HG03354 (cell line): Measurements from ENCODE around the gene TJP3.
"Not testable (repeated sequence)": the region's sequence is repeated elsewhere in the genome, so short reads cannot be mapped to it uniquely, and the experiment has no call there.

Experiments
- ATAC-seq: cut with Tn5 transposase; IDR thresholded peaks from one replicate; pipeline ENCODE4 v1.9.1; 2021; ENCODE audit warnings: mild to moderate bottlenecking; ENCODE audit not compliant: unreplicated experiment, poor library complexity, severe bottlenecking

TJP3 gene

GRCh38 chr19:3733549-3734309 is 25.5 kb downstream of the TJP3 start:
- no peak for ATAC-seq

DNA sequence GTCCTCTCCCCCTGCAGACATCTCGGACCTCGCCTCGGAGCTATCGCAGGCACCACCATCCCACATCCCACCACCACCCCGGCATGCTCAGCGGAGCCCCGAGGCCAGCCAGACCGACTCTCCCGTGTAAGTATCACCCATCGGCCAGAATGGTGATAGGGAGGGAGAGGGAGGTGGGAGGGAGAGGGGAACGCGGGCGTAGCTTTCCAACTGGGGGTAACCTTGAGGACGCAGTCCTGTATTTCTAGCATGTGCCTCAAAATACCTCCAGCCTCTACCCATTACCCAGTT is 26.1 kb downstream of the TJP3 start:
- ATAC-seq: no peak

GRCh38 chr19:3736106-3736724 is 28.0 kb downstream of the TJP3 start:
- no peak for ATAC-seq

DNA sequence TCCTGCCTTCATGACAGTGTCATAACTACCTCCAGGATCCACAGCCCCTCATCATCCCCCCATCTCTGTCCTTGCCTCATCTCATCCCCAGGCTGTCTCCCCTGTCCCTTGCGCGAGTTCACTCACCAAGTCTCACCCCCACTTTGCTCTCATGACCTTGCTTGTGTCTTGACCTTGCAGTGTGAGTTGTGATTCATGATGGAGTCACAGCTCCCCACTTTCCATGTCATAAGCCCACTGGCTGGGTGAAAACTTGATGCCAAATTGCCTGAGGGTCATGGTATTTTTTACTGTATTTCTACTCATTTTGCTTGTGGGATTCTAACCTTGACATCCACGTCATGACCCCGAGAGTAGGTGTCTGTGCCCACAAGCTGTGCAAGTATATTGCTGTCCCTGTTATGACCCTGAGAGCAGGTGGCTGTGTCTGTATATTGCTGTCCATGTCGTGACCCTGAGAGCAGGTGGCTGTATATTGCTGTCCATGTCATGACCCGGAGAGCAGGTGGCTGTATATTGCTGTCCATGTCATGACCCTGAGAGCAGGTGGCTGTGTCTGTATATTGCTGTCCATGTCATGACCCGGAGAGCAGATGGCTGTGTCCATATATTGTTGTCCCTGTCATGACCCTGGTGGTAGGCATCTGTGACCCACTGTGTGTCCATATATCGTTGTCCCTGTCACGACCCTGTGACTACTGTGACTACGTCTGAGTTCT is 29.5 kb downstream of the TJP3 start:
- no peak for ATAC-seq

DNA sequence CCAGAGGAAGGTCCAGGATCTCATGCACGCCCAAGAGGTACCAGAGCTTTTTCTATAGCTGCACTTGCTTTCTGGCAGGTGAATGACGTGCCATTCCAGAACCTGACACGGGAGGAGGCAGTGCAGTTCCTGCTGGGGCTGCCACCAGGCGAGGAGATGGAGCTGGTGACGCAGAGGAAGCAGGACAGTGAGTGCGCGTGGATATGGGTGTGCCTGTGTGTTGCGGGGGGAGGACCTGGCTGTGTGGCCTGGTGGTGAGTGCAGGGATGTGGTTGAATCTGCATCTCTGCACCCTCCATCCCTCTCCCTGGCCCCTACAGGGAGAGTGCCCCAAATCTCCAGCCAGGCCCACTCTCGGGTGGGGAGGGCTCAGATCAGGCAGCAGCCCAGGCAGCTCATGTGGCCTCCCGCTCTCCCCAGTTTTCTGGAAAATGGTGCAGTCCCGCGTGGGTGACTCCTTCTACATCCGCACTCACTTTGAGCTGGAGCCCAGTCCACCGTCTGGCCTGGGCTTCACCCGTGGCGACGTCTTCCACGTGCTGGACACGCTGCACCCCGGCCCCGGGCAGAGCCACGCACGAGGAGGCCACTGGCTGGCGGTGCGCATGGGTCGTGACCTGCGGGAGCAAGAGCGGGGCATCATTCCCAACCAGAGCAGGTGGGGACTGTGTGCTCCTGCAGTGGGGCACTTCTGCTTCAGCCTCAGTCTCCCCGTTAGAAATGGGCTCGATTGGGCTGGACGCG is 30.5 kb downstream of the TJP3 start:
- no peak for ATAC-seq

- no peak for ATAC-seq
Measured at GRCh38 chr19:3740431-3740830, 32.2 kb downstream of the TJP3 start.

DNA sequence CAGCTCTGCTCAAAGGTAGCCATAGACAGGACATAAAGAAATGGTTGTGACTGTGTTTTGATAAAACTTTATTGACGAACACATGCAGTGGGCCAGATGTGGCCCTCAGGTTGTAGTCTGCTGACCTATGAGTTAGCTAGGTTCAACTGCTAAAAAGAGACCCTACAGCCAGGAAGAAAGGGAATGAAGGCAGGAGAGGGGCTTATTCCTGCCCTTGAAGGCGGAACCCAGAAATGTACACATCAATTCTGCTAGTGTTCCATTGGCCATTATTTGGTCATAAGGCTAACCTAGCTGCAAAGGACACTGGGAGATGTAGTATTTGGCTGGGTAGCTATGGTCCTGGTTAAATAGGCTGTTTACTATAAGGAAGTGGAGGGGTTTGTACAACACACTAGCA is 35.3 kb downstream of the TJP3 start:
- ATAC-seq: no peak

DNA sequence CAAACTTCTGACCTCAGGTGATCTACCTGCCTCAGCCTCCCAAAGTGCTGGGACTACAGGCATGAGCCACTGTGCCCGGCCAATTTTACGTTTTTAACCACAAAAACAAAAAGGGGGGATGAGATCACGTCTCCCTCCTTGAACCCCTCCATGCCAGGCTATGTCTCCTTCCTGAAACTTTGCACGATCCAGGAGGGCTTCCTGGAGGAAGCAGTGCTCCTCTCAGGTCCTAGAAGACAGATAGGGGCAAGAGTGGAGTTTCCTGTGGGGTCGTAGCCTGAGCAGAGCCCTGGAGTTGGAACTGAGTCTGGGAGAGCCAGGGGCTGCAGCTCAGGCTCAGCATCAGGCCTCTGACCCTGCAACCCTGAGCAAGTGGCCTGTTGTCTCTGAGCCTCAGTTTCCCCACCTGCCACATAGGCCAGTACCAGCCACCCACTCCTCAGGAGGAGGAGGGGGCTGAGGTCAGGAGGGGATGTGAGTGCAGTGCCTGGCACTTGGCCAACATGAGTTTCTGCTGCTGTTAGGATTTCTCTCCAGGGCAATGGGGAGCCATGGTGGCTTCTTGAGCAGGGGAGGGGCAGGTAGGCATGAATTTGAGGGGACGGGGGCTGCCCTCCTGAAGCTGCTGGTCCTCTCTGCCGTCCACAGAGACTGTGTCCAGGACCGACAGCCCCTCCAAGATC is 37.3 kb downstream of the TJP3 start:
- ATAC-seq: no peak

DNA sequence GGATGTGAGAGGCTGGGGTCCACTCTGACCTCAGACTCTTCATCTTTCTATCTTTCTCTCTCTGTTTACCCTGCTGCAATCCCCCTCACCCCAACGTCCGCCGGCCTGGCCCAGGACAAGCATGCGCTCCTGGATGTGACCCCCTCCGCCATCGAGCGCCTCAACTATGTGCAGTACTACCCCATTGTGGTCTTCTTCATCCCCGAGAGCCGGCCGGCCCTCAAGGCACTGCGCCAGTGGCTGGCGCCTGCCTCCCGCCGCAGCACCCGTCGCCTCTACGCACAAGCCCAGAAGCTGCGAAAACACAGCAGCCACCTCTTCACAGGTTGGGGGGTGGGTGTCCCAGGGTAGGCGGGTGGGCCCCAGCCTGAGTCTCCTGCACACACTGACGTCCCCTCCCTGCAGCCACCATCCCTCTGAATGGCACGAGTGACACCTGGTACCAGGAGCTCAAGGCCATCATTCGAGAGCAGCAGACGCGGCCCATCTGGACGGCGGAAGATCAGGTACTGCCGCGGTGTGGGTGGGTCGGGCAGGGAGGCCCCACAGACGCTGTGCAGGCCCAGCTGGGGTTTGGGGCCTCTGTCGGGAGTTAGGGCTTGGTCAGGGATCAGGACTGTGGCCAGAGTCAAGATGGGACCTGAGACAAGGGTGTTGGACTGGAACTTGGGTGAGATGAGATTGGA is 38.3 kb downstream of the TJP3 start:
- ATAC-seq: no peak

DNA sequence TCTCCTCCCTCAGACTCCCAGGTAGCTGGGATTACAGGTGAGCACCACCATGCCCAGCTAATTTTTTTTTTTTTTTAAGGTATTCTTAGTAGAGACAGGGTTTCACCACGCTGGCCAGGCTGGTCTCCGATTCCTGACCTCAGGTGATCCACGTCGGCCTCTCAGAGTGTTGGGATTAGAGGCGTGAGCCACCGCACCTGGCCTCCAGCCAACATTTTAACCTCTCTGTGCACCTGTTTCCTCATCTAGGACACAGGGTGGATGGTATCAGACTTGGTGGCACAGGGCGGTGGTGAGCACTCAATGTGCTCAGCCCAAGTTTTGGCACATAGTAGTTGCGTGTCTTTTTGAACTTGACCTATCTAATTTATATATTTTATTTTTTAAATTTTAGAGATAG is 40.8 kb downstream of the TJP3 start:
- ATAC-seq: no peak

- ATAC-seq: no peak
Measured at GRCh38 chr19:3750211-3750610, 42.0 kb downstream of the TJP3 start.

DNA sequence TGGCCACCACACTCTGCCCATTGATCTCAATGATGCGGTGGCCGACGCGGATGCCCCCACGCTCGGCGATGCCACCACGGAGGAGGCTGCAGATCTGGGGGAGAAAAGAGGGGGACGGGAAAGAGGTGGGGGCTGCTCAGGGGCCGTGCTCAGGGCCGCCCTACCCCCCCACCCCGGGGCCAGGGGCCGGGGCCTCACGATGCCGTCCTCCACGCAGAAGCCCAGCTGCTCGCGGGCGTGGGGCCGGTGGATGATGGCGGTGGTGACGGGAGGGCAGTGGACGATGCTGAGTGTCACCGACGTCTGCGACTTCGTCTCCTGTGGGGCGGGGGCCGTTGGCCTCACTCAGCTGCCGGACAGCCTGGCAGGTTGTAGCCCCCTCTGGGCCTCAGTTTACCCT is 43.1 kb downstream of the TJP3 start:
- no peak for ATAC-seq

- ATAC-seq: no peak
Measured at GRCh38 chr19:3752492-3752891, 44.3 kb downstream of the TJP3 start.

GRCh38 chr19:3753631-3754410 is 45.6 kb downstream of the TJP3 start:
- ATAC-seq: no peak

- not testable (repeated sequence) for ATAC-seq
Measured at GRCh38 chr19:3757705-3758104, 49.5 kb downstream of the TJP3 start.

GRCh38 chr19:3758297-3758696 is 50.1 kb downstream of the TJP3 start:
- ATAC-seq: not testable (repeated sequence)

DNA sequence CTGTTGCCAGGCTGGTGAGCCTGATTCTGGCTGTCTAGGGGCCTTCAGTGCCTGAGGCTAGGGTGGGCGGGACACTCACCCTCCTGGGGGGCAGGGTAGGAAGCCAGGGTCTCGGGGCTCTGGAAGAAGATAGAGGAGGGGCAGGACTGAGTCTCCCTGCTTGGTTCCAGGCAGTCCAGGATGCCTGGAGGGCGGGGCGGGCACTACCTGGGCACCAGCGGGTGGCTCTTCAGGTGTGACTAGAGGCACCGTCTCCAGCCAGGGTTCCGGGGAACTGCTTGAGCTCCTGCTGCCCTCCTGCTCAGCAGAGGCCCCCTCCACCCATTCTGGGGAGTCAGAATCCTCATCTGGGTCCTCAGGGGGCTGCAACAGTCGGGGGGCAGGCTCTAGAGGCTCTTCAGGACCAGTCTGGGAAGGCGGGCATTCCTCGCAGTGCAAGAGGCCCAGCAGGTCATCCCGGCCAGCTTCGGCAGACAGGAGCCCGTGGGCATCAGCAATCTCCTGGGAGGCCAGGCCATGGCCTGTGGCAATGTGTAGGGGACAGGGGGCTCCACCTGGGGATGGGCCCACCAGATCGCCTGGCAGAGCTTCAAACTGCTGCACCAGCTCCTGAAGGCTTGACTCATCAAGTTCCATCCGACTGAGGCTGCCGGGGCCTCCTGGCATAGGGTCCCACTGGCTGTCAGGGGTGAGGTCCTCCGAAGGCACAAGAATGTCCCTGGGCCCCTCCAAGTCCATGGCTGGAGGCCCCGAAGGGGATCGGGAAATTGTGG is 51.5 kb downstream of the TJP3 start:
- no peak for ATAC-seq

DNA sequence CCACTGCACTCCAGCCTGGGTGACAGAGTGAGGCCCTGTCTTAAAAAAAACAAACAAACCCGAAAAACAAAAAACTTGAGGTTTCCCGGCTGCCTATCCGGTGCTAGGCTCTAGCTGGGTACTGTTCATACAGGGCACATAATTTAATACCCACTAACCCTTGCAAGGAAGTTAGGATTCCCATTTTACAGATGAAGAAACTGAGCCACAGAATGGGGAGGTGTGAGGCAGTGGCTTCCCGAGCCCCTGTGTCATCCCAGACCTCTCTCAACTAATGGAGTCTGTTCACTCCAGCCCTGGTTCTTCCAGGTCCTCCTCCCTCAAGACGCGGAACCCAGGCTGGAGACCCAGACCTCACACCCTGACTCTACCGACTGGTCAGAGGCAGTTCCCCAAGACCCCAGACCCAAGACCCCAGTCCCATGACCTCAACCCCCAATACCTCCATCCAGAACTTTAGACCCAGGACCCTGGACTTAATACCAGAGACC is 52.7 kb downstream of the TJP3 start:
- no peak for ATAC-seq
